GM04503 (cell line): Measurements from ENCODE around the gene RTL9.

Source experiments
- DNase-seq: peaks from one replicate; pipeline ENCODE4 v3.0.0-alpha.2; 2012; ENCODE audit warnings: low read depth

Gene RTL9

GRCh38 chrX:110341189-110342035 is 17.2 kb upstream of the RTL9 start:
- peak; percentile 65 for DNase-seq

- DNase-seq: no peak
These were observed 12.0 kb upstream of the RTL9 start for GRCh38 chrX:110346681-110347080.

- no peak for DNase-seq
These were observed 625 bp downstream of the RTL9 start for GRCh38 chrX:110359273-110359672.

GRCh38 chrX:110363244-110363643 is 4.6 kb downstream of the RTL9 start:
- no peak for DNase-seq

- no peak for DNase-seq
These were observed 14.7 kb downstream of the RTL9 start for GRCh38 chrX:110373310-110373709.

- no peak for DNase-seq
These were observed 15.9 kb downstream of the RTL9 start for GRCh38 chrX:110374559-110374958.

- DNase-seq: no peak
These were observed 22.6 kb downstream of the RTL9 start for GRCh38 chrX:110381216-110381615.

GRCh38 chrX:110383414-110383813 is 24.8 kb downstream of the RTL9 start:
- DNase-seq: peak; percentile 59

GRCh38 chrX:110384490-110384889 is 25.8 kb downstream of the RTL9 start:
- DNase-seq: no peak

DNA sequence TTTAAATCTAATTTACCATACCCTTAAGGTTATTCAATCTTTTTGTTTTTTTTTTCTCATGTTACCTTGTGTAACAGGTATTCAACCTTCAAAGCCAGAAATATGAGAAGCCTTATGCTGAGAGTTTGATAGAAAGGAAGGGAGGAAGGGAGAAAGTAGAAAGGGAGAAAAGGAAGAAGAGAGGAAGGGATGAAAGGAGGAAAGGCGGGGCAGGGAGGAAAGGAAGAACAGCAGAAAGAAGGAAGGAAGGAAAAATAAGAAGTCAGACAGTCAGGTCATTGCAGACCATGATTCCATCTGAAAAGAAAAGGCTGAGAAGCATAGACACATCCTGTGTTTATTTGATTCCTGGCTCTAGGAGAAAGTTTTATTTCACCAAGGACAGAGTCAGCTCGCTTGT is 30.9 kb downstream of the RTL9 start:
- no peak for DNase-seq

DNA sequence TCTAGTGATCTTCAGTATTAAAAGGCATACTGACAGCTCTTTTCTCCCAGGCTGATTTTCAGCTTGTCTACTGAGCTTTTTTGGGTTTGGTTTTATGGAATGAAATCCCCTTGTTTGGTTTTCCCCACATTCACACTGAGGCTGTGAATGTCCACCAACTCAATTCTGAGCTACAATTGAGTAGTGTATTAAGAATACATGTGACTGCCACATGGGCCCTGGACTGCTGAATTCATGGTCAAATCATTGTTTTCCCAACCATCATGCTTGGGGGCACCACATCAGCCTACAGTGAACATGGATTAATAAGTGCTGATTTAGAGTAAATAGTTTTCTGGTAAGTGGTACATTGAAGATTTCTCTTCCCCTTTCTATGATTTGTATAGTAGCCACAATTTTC is 32.4 kb downstream of the RTL9 start:
- no peak for DNase-seq

GRCh38 chrX:110394651-110395050 is 36.0 kb downstream of the RTL9 start:
- no peak for DNase-seq

GRCh38 chrX:110395877-110396276 is 37.2 kb downstream of the RTL9 start:
- no peak for DNase-seq

GRCh38 chrX:110396735-110397134 is 38.1 kb downstream of the RTL9 start:
- no peak for DNase-seq

- no peak for DNase-seq
These were observed 38.7 kb downstream of the RTL9 start for GRCh38 chrX:110397339-110397738.

DNA sequence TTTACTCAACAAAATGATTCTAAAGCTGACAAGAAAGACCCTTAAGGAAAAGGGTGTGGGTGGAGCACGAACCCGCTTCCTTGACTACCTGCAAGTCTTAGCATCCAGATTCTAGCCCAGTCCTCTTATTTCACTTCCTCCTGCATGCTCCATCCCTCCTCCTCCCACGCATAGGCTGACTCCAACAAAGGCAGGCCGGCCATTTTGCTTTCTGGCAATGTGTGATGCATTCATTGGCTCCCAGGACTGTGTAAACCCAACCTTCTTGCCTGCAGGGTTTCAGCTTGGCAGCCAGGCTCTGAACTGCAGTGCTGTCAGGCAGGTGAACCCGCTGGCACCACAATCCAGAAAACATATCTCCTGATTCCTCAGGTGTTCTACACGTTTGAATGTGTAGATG is 39.3 kb downstream of the RTL9 start:
- DNase-seq: no peak

DNA sequence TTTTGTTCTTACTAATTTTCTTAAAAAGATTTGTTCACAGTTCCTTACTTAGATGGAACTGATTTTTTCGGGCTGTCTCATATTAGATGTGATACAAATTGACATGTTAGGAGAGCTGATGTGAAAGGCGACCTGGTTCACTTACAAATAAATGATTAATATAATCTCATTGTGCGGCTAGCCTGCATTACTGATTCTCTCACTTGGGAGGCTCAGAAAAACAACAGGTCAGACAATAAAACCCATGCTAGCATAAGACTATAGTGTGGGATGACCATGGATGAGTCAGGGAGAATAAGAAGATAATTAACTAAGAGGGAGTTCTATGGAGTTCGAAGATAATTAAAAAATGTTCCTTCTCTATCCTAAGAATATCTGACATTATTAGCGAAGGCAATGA is 40.8 kb downstream of the RTL9 start:
- no peak for DNase-seq

- DNase-seq: no peak
These were observed 41.3 kb downstream of the RTL9 start for GRCh38 chrX:110399966-110400365.

DNA sequence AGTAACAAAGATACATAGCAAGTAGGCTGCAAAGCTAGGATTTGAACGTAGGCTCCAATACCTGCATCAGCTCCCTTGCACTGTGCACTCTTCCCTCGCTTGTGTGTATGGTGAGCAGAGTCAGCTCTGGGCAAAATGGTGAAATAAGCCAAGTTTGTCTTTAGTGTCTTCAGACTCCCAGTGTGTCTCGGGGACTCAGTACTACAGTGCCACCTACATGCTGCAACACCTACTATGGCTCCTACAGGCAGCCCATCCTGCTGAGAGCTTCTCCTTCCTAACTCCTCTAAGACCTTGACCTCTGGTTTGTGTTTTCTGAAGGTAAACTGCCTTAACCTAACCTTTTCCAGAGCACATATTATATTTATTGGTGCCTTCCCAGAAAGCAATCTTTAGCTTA is 42.5 kb downstream of the RTL9 start:
- no peak for DNase-seq

- DNase-seq: no peak
These were observed 43.6 kb downstream of the RTL9 start for GRCh38 chrX:110402091-110402849.

DNA sequence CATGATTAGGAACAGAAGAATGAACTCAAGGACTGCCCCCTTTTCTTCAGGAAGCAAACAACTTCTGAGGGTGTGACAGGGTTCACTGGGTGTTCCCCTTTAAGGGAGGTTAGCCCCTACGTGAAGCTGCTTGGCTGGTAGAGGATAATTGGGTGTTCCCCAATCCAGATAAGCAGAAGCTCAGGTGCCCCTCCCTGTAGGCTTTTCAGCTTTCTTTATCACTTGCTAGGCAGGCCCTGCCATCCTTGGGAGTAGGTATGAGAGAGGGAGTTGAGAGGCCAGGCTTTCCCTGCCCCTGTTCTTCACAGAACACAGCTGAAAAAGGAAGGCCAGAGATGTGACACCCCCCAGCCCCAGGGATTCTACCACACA is 44.2 kb downstream of the RTL9 start:
- no peak for DNase-seq

DNA sequence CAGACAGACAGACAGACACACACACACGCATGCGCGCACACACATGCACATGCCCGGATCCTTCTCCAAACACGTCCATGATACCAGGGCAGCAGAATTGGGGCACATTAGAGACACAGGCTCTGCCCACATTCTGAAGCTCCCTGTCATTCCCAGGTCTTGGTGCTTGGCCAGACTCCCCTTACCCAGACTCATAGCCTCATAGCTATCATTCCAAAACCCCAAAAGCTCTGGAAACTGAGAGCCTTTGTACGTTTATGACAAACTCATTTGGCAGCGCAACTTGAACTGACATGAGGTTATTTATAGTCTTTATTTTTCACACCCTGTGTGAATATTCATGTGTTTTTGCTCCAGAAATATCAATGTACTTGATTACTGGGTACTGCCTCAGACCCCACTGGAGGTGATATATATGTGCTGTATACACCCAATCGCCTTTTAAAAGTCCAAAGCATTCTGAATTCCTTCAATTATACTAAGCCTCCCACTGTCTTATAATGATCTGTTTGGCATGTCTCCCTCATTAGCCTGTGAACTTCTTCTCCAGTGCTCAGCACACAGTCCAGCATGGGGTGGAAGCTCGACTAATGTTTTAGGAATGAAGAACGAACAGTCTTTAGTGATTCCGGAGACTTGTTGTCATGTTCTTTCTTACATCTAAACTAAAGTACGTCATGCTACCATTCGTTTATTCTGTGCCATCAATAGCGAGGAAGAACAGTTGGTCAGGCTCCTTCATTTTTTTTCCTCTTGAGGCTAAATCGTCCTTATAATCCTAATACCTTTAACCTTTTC is 45.0 kb downstream of the RTL9 start:
- no peak for DNase-seq

- DNase-seq: no peak
These were observed 45.7 kb downstream of the RTL9 start for GRCh38 chrX:110404376-110404775.
